DMS 273 treated with DMSO at 0.1 percent for 48 hours (cell line): ENCODE measurements around the gene CXCR5.

ENCODE experiments used
- DNase-seq: peaks from one replicate; lab custom pipeline; 2025; lab: John Stamatoyannopoulos, UW

The CXCR5 gene

DNA sequence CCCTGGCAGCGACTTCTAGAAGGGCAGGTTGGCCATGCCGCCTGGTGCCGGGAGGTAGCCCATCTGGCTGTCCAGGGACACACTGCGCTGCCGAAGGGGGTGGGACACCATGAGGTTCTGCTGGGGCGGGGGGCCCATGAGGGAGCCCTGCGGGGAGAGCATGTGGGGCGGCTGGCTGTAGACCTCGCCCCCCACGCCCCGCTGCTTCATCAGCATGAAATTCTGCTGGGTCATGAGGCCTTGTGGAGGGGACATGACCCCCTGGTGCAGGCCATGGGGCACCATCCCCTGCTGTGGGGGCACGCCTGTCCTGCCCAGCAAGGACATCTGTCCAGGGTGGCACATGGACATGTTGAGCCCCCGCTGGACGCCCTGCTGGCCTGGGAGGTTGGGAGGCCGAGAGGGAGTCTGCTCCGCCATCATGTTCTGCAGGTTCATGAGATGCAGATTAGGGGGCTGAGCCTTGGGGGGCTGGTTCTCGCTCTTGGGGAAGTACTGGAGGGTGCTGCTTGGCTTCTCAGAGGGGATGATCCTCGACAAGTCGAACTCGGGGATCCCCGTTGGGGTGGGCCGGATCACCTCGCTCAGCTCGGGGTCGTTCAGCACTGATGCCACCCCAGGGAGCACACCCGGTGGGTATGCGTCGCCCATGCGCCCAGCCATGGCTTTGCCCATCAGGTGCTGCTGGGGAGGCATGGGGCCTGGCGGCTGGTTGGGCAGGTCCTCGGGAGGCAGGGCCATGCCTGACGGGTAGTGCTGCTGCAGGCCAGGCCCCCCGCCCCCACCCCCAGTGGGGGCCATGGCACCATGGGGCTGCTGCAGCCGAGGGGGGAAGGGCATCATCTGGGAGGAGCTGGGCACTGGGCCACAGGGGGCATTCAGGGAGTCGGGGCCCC lies 15.0 kb downstream of the CXCR5 start:
- DNase-seq, result no peak

- DNase-seq, result no peak
Observed at GRCh38 chr11:118899296-118899688, 15.6 kb downstream of the CXCR5 start.

DNA sequence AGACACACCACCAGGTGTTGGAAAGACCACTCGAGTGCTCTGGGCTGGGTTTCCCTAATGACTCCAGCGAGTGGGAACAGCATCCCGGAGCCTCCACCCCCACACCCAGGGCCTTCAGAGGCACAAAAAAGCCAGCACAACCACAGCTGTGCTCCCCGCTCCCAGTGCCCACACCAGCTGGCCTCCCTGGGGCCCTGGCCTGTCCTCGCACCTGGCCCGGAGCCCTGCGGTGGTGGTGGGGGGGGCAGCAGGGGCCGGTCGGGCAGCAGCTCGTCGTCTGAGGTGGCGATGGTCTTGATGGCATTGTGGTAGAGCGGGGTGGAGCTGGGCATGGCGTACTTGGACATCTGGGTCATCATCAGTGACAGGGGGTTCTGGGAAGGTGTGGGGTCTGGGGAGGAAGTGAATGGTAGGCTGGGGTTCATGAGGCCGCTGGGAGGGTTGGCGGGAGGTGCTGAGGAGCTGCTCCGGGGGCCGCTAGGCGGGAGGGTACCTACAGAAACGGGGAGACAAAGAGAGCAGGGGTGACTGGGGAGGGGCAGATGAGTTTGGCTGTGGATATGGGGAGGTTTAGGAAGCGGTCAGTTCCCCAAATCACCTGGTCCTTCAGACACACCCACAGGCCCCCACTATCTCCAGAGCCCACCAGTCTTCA lies 16.1 kb downstream of the CXCR5 start:
- no peak for DNase-seq

GRCh38 chr11:118900535-118901384 lies 17.1 kb downstream of the CXCR5 start:
- DNase-seq, result no peak

GRCh38 chr11:118901494-118902335 lies 18.0 kb downstream of the CXCR5 start:
- DNase-seq, result no peak

GRCh38 chr11:118902336-118903203 lies 18.9 kb downstream of the CXCR5 start:
- no peak for DNase-seq

DNA sequence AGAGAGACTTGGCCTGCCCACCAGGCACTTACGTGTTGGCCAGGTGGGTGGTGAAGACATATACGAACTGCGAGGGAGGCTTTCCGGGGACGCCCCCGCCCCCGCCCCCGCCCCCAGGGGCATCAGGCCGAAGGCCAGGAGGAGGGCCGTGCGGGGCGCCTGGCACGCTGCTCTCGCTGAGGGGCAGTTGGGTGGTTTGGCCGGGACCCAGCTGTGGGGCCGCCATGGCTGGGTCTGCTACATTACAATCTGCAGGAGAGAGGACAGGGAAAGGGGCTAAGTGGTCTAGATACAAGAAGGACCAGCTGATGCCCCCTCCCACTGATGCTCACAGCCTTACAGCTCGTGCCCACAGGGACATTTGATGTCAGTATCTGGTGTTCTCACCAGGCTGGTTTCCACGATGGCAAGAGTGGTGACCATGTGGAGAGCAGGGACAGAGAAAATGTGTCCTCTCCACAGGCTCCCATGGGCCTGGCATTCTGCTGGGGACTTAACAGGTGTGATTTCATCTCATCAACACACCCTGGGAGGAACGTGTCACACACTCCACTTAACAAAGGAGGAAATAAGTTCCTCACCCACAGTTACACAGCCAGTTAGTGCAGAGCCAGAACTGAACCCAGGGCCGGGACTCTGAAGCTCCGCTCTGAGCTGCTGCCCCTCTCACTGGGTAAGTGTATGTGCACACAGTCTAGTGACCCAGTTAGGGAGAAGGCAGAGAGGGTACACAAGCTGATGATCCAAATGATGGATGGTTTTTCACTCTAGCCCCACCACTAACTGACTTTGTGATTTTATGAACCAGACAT lies 19.7 kb downstream of the CXCR5 start:
- no peak for DNase-seq

- no peak for DNase-seq
Observed at GRCh38 chr11:118907051-118908042, 23.7 kb downstream of the CXCR5 start.

- no peak for DNase-seq
Observed at GRCh38 chr11:118908264-118908663, 24.6 kb downstream of the CXCR5 start.

DNA sequence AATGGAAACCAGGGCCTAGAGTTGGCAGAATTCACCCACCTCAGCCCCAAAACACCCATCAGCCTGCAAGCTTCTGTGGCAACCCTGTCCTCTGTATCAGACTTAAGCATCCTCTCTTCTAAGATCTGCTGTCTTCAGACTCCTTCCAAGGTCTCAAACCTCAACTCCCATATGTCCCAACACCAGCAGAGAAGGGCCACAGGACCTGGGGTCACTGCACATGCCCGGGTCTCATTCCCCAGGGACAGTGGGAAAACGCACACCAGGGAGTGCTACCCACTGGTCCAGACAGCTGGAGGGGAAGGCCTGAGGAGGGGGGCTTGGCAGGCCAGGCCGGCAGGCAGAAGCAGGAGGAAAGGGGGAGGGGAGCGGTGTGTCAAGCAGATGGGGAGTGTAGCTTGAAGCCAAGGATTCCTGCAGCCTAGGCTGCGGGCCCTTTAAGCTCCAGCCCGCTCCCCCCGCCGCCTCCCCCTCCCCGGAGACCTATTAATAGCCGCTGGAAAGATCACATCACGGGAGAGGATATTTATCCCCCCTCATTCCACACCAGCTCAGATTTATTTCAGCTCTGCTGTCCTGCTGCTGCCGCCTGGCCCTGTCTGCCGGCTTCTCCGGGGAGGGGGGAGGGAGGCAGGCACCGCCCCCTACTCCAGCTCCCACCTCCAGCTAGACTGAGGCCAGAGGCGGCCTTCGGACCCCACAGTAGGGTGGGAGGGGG lies 25.4 kb downstream of the CXCR5 start:
- peak; percentile 83 for DNase-seq

- DNase-seq, result no peak
Observed at GRCh38 chr11:118909619-118910308, 26.1 kb downstream of the CXCR5 start.

DNA sequence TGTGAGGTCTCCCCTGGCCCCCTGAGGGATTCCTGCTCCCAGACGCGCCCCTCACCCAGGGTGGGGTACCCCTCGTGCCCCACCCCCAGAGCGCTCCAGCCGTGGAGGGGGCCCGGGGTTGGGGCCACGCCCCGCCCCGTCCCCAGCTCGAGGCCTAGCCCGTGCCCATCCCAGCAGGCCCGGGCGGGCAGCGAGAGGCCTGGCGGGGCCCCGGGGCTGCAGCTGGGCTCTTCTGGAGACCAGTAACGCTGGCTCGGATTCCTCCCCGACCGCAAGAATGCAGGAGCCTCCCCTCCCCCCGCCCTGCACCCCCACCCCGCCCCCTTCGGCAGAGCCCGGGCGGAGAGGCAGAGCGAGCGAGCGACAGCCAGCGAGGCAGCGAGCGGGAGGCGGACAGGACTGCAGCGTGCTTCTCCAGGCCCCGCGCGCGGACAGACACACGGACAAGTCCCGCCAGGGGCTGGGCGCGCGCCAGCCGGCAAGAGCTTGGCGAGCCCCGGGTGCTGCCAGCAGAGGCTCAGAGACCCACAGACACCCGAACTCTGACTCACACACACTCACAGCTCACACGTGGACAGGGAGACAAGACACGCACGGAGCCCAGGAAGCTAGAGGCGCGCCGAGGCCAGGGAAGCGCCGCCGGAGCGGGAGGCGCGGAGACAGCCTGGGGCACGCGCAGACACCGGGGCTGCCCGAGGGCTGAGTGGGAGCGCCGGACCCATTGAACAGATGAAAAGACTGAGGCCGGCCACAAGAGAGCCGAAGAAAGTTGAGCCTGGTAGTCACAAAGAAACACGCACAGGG lies 26.8 kb downstream of the CXCR5 start:
- no peak for DNase-seq

- no peak for DNase-seq
Observed at GRCh38 chr11:118911113-118911879, 27.6 kb downstream of the CXCR5 start.

- DNase-seq, result no peak
Observed at GRCh38 chr11:118911880-118912741, 28.4 kb downstream of the CXCR5 start.
